Naive B cell (primary cell): ENCODE measurements around the gene C3orf70. TPM values are rescaled to one million over a fixed set of nuclear protein-coding genes. Genes with fewer than 3 reads are reported as not detected.

Source experiments
- ATAC-seq, 2 donors: fragments of 150-1000 bp; cut with Tn5 transposase; 2 replicates each; pipeline ENCODE4 v1.10.0; 2021; ENCODE audit warnings: low read depth in 2 of 2, mild to moderate bottlenecking in 2 of 2, moderate library complexity in 2 of 2
- DNase-seq: peaks from one replicate; pipeline ENCODE4 v3.0.0; 2022
- H3K27ac Mint-ChIP-seq, 6 donors: one replicate each; pipeline ENCODE4 v1.8.0; 2020 to 2022; ENCODE audit warnings: mild to moderate bottlenecking in 6 of 6, mixed read lengths in 6 of 6, moderate library complexity in 5 of 6, inconsistent platforms in 2 of 6
- H3K27me3 Mint-ChIP-seq, 3 donors: one replicate each; pipeline ENCODE4 v1.8.0; 2021 to 2022; ENCODE audit warnings: mixed read lengths in 3 of 3, mild to moderate bottlenecking in 1 of 3
- H3K36me3 Mint-ChIP-seq, 2 donors: one replicate each; pipeline ENCODE4 v1.8.0; 2020 to 2022; ENCODE audit warnings: mixed read lengths in 2 of 2, inconsistent platforms in 1 of 2, mild to moderate bottlenecking in 1 of 2
- H3K4me1 Mint-ChIP-seq, 3 donors: one replicate each; pipeline ENCODE4 v1.8.0; 2020 to 2022; ENCODE audit warnings: mixed read lengths in 3 of 3, inconsistent platforms in 1 of 3, mild to moderate bottlenecking in 1 of 3, moderate library complexity in 1 of 3
- H3K4me3 Mint-ChIP-seq, 8 donors: one replicate each; pipeline ENCODE4 v1.8.0; 2020 to 2022; ENCODE audit warnings: mild to moderate bottlenecking in 8 of 8, mixed read lengths in 8 of 8, moderate library complexity in 8 of 8, inconsistent platforms in 2 of 8
- H3K9me3 Mint-ChIP-seq, 7 donors: one replicate each; pipeline ENCODE4 v1.8.0; 2020 to 2022; ENCODE audit warnings: mixed read lengths in 7 of 7, mild to moderate bottlenecking in 5 of 7, inconsistent platforms in 2 of 7, moderate library complexity in 1 of 7
- polyA plus RNA-seq, 6 donors: library from polyadenylated mRNA; unstranded; fragments of 300-500 nt; fragmentation: Illumina TruSeq; gene quantifications; one replicate each; pipeline ENCODE4 v1.2.3, GENCODE V29; 2021; ENCODE audit warnings: low read depth in 6 of 6

Gene C3orf70
- polyA plus RNA-seq, 6 donors from 2014 or later, result not detected

DNA sequence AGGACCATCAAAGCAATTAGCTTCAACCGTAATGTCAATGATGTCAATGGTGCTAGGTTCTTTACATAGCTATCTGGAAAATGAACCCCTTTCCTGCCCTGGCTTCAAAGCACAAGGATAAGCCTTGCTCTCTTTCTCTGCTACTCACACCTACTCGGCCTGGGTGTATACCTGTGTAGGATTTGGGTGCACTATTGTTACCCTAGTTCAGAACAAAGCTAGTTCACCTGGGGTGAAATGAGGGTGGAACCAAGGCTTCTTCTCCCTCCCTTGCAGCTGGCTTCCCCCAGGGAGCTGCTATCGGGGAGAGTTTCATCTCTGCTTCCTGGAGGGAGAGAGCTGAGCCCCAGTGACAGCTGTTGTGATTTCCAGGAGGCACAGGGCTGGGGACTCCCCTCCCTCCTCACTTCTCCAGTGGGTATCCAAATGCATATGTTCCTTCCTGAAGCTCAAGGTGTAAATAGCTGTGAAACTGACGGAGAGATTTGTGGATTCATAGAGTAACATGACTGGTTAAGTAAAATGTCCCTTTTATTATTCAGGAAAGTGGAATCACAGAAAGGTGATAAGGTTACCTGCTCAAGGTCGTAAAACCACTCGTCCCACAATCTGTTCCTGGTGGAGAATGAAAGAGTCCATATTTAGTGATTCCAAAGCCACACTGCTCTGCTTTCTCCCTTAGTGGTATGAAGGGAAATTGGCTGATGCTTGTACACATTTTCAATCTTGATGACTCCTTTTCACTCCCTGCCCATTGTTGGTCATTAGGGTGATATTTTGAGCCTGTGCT is 11.8 kb upstream of the C3orf70 start:
- H3K27ac Mint-ChIP-seq, result no peak overlapping the region
- peaks cover 7 to 58% (median 39%) of the 10 kb centered on the region in 3 donors for H3K27me3 Mint-ChIP-seq
- no peaks in the 10 kb centered on the region for H3K9me3 Mint-ChIP-seq
- H3K36me3 Mint-ChIP-seq, result no peaks in the 10 kb centered on the region
- no peak for ATAC-seq
- no peaks in the 10 kb centered on the region for H3K4me1 Mint-ChIP-seq
- H3K4me3 Mint-ChIP-seq, result no peak overlapping the region
- DNase-seq, result no peak

- no peaks in the 10 kb centered on the region for H3K9me3 Mint-ChIP-seq
- H3K27ac Mint-ChIP-seq, result no peak overlapping the region
- no peaks in the 10 kb centered on the region for H3K4me1 Mint-ChIP-seq
- no peaks in the 10 kb centered on the region for H3K36me3 Mint-ChIP-seq
- H3K27me3 Mint-ChIP-seq, result peaks cover 18 to 63% (median 50%) of the 10 kb centered on the region in 3 donors
- ATAC-seq, result no peak
- DNase-seq, result no peak
- H3K4me3 Mint-ChIP-seq, result no peak overlapping the region
These were observed 9.8 kb upstream of the C3orf70 start for GRCh38 chr3:185162634-185163033.

GRCh38 chr3:185161761-185162160 is 8.9 kb upstream of the C3orf70 start:
- no peaks in the 10 kb centered on the region for H3K9me3 Mint-ChIP-seq
- ATAC-seq (no peak), DNase-seq (no peak)
- no peak overlapping the region for H3K4me3 Mint-ChIP-seq
- no peak overlapping the region for H3K27ac Mint-ChIP-seq
- no peaks in the 10 kb centered on the region for H3K4me1 Mint-ChIP-seq
- no peaks in the 10 kb centered on the region for H3K36me3 Mint-ChIP-seq
- peaks cover 24 to 61% (median 57%) of the 10 kb centered on the region in 3 donors for H3K27me3 Mint-ChIP-seq

- Mint-ChIP-seq H3K4me1 (peaks cover 3 to 5% (median 5%) of the 10 kb centered on the region in 3 donors), H3K4me3 (no peak overlapping the region), H3K27ac (no peak overlapping the region), H3K36me3 (no peaks in the 10 kb centered on the region), H3K9me3 (no peaks in the 10 kb centered on the region), H3K27me3 (peaks cover 28 to 48% (median 32%) of the 10 kb centered on the region in 3 donors)
- ATAC-seq, result no peak
- no peak for DNase-seq
These were observed 4.5 kb upstream of the C3orf70 start for GRCh38 chr3:185157347-185157746.

DNA sequence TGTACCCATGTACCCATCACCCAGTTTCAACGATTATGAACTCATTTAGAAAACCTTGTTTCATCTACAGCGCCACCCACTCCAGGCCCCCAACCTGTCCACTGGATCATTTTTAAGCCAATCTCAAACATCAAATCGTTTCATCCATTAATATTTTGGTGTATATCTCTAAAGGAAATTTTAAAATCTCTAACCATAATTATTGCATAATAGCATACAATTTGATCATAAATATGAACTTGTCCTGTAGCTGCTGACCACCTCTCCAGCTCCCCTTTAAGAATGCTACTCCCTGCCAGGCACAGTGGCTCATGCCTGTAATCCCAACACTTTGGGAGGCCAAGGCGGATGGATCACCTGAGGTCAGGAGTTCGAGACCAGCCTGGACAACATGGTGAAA is 2.8 kb upstream of the C3orf70 start:
- no peak for DNase-seq

DNA sequence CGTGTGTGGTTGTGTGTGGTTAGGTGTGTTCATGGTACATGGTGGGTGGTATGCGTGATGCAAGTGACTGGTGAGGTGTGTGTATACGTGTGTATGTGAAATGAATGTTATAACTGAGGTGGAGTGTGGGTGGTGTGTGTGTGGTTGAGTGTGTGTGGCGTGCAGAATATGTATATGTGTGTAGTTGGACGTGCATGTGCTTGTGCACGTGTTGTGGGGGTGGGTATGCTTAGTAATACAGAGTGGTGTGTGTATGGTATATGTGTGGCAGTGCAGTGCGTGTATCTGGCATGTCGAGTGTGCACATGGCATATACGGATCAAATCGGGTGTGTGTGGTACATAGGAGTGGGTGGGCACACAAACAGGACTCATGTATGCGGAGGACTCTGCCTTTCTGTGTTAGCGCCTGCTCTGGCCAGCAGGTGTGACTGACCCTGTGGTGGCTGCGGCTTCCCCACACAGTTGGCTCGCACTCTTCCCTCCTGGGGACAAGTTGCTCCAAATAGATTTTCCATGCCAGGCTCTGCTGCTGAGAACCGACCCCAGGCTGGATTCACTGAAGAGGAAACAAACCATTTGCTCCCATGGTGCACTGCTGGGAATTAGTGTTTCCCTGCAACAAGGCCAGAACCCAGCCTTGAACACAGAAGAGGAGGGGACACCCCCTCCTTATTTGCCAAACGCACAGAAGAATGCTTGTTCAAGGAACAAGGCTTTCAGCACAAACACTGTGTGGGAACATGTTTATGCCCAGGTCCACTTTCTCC is 1.2 kb upstream of the C3orf70 start:
- Mint-ChIP-seq H3K4me3 (no peak overlapping the region), H3K9me3 (no peaks in the 10 kb centered on the region), H3K36me3 (no peaks in the 10 kb centered on the region), H3K4me1 (peaks cover 5 to 8% (median 7%) of the 10 kb centered on the region in 3 donors), H3K27me3 (peaks cover 33 to 42% (median 40%) of the 10 kb centered on the region in 3 donors), H3K27ac (no peak overlapping the region)
- no peak for DNase-seq
- no peak for ATAC-seq

More for the DNA sequence above, 2.8 kb upstream of the C3orf70 start:
- no peak for ATAC-seq
- Mint-ChIP-seq H3K27ac (no peak overlapping the region), H3K27me3 (peaks cover 26 to 40% (median 32%) of the 10 kb centered on the region in 3 donors), H3K4me3 (no peak overlapping the region), H3K4me1 (peaks cover 5 to 8% (median 7%) of the 10 kb centered on the region in 3 donors), H3K36me3 (no peaks in the 10 kb centered on the region), H3K9me3 (no peaks in the 10 kb centered on the region)

GRCh38 chr3:185153171-185153771 is 411 bp upstream of the C3orf70 start:
- H3K36me3 Mint-ChIP-seq, result no peaks in the 10 kb centered on the region
- H3K27me3 Mint-ChIP-seq, result peaks cover 26 to 35% (median 34%) of the 10 kb centered on the region in 3 donors
- DNase-seq (no peak), ATAC-seq (peak; percentile 10 to 20)
- H3K27ac Mint-ChIP-seq, result peak overlapping the region in 1 of 6 donors; percentile 32
- no peaks in the 10 kb centered on the region for H3K9me3 Mint-ChIP-seq
- peak overlapping the region in 6 of 8 donors; percentile 68 to 92 (median 86) for H3K4me3 Mint-ChIP-seq
- H3K4me1 Mint-ChIP-seq, result peaks cover 5 to 8% (median 7%) of the 10 kb centered on the region in 3 donors

GRCh38 chr3:185151964-185152409 is 873 bp downstream of the C3orf70 start:
- H3K4me3 Mint-ChIP-seq, result peak overlapping the region in 7 of 8 donors; percentile 48 to 89 (median 76)
- no peaks in the 10 kb centered on the region for H3K36me3 Mint-ChIP-seq
- no peak overlapping the region for H3K27ac Mint-ChIP-seq
- H3K27me3 Mint-ChIP-seq, result peaks cover 24 to 30% (median 27%) of the 10 kb centered on the region in 3 donors
- ATAC-seq (no peak), DNase-seq (no peak)
- no peaks in the 10 kb centered on the region for H3K9me3 Mint-ChIP-seq
- H3K4me1 Mint-ChIP-seq, result peaks cover 5 to 8% (median 7%) of the 10 kb centered on the region in 3 donors

DNA sequence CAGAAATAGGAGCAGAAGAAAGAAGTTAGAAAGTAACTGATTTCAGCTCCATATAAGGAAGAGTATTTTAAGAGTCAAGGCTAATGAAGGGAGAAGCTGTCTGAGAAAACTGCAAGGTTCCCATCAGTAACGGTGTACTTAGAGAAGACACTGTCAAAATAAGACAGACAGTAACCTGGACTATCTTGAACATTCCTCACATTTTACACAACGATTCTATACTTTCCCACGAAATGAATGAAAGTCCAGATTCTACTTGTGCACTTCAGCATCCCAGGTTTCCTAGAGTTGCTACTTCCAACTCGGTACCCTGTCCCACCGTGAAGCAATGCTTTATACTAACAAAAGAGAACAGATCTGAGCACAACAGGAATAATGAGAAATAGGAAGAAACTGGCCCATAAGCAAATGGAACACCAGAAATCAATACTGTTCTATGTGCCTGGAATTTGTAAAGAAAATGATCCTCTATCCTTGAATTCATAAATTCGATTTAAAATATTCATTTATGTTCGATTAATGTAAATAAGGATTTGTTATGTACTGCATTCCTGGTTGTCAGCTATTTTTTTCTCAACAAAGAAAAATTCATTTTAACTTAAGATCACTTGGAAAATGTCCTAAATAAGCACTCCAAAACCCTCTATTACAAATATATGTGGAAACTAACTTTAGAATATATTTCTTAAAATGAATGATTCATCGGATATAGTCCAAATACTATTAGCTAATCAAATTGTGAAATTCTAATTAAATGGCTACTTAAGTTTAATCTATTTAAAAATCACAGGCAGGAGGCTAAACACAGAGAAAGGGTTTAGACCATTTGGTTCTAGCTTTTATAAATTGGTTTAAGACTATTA is 1.5 kb downstream of the C3orf70 start:
- Mint-ChIP-seq H3K4me1 (peaks cover 5 to 8% (median 7%) of the 10 kb centered on the region in 3 donors), H3K27me3 (peaks cover 20 to 23% (median 22%) of the 10 kb centered on the region in 3 donors), H3K36me3 (no peaks in the 10 kb centered on the region), H3K27ac (no peak overlapping the region), H3K4me3 (peak overlapping the region in 4 of 8 donors; percentile 31 to 76 (median 57)), H3K9me3 (no peaks in the 10 kb centered on the region)
- no peak for ATAC-seq
- DNase-seq, result no peak

GRCh38 chr3:185150561-185150960 is 2.3 kb downstream of the C3orf70 start:
- no peaks in the 10 kb centered on the region for H3K36me3 Mint-ChIP-seq
- peaks cover 0 to 2% (median 0%) of the 10 kb centered on the region in 7 donors for H3K9me3 Mint-ChIP-seq
- H3K27me3 Mint-ChIP-seq, result peaks cover 19 to 22% (median 21%) of the 10 kb centered on the region in 3 donors
- peak overlapping the region in 1 of 8 donors; percentile 12 for H3K4me3 Mint-ChIP-seq
- H3K4me1 Mint-ChIP-seq, result peaks cover 5 to 8% (median 7%) of the 10 kb centered on the region in 3 donors
- ATAC-seq, result no peak
- no peak for DNase-seq
- H3K27ac Mint-ChIP-seq, result no peak overlapping the region

DNA sequence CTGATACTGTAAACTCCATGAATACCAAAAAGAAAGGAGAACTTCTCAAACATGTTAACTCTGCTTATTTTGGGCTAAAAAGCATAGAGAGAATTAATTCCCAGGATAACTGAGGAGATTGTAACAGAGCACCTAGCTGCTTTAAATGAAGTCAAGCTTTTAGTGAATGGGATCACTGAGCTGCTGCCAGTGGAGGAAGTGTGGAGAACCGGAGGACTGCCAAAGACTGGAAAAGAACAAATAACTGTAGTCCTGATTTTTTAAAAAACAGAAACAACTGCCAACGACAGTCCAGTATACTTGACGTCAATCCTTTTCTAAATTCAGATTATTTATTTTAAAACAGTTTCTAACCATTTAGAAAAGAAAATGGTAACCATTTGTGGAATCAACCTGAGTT is 3.3 kb downstream of the C3orf70 start:
- Mint-ChIP-seq H3K27ac (no peak overlapping the region), H3K27me3 (peaks cover 19 to 22% (median 21%) of the 10 kb centered on the region in 3 donors), H3K4me3 (no peak overlapping the region), H3K9me3 (peaks cover 0 to 2% (median 0%) of the 10 kb centered on the region in 7 donors), H3K36me3 (no peaks in the 10 kb centered on the region), H3K4me1 (peaks cover 5 to 8% (median 7%) of the 10 kb centered on the region in 3 donors)
- ATAC-seq (no peak), DNase-seq (no peak)

DNA sequence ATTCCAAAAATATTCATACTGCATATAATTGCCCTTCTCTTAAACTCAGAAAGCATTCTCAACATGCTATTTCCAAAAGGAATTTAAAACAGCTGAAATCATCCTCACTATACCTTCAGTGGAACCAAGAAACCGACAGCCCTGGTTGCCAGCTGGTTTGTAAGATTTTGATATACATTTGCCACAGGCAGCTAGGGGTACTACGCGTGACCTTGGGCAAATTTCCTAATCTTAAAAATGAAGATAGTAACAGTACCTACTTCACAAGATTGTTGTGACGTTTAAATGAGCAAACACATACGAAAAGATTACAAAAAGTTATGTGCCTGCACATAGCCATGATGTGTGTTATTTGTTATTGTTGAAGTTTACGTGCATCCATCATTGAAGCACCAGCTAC is 7.3 kb downstream of the C3orf70 start:
- no peak for DNase-seq
- no peak for ATAC-seq
- Mint-ChIP-seq H3K4me3 (no peak overlapping the region), H3K36me3 (no peaks in the 10 kb centered on the region), H3K27me3 (peaks cover 10 to 11% (median 10%) of the 10 kb centered on the region in 3 donors), H3K9me3 (peaks cover 0 to 4% (median 0%) of the 10 kb centered on the region in 7 donors), H3K4me1 (no peaks in the 10 kb centered on the region), H3K27ac (no peak overlapping the region)
